Left ventricle myocardium inferior (tissue), 1 donor: ENCODE measurements around the gene SLCO4A1. TPM values are rescaled to one million over a fixed set of nuclear protein-coding genes. Genes with fewer than 3 reads are reported as not detected.

Experiments
- DNase-seq: peaks from one replicate; pipeline ENCODE4 v3.0.0-alpha.2; 2020
- H3K27ac ChIP-seq: fragments of 200-600 bp; replicated peaks from 2 replicates; pipeline ENCODE4 v1.8.0; 2021
- H3K27me3 ChIP-seq: fragments of 200-600 bp; 2 replicates; pipeline ENCODE4 v1.8.0; 2021; ENCODE audit warnings: low read depth
- H3K36me3 ChIP-seq: fragments of 200-600 bp; 2 replicates; pipeline ENCODE4 v1.8.0; 2021
- H3K4me1 ChIP-seq: fragments of 200-600 bp; 2 replicates; pipeline ENCODE4 v1.8.0; 2021
- H3K4me3 ChIP-seq: fragments of 200-600 bp; 2 replicates; pipeline ENCODE4 v1.8.0; 2021; ENCODE audit warnings: mild to moderate bottlenecking, moderate library complexity
- H3K9me3 ChIP-seq: fragments of 200-600 bp; replicated peaks from 2 replicates; pipeline ENCODE4 v1.8.0; 2021
- CTCF ChIP-seq: fragments of 200-600 bp; IDR thresholded peaks from 2 replicates; pipeline ENCODE4 v1.8.0; 2021; ENCODE audit warnings: antibody characterized with exemption, mild to moderate bottlenecking, borderline replicate concordance
- intact Hi-C: fragments of 100-400 bp; cut with micrococcal nuclease; formaldehyde crosslinking; loops from one replicate; pipeline ENCODE4 v1.11.0; 2022
- total RNA-seq: library from RNA; stranded (reverse); fragmentation: NEBNext Ultra II Directional; extraction: Animal tissue kit (Norgen Biotek cat#: 25700); gene quantifications from one replicate; pipeline ENCODE4 v1.2.1, GENCODE V29; 2021
- donor health status: DM: no; HTN: yes; CAD: no; lungs with severe emphysema.

SLCO4A1 gene
- total RNA-seq, 1 donor from 2014 or later: 12.7 TPM

GRCh38 chr20:62596486-62596885 is 45.8 kb upstream of the SLCO4A1 start:
- no peak for DNase-seq

GRCh38 chr20:62596921-62597320 is 45.4 kb upstream of the SLCO4A1 start:
- no peaks in the 10 kb centered on the region for H3K9me3 ChIP-seq
- intact Hi-C loops: no loop called here
- H3K36me3 ChIP-seq: no peaks in the 10 kb centered on the region
- H3K4me1 ChIP-seq: peaks cover 5% of the 10 kb centered on the region
- TF ChIP-seq CTCF: no peak
- DNase-seq: no peak
- H3K4me3 ChIP-seq: no peak overlapping the region
- no peak overlapping the region for H3K27ac ChIP-seq
- H3K27me3 ChIP-seq: peaks cover 87% of the 10 kb centered on the region

More at GRCh38 chr20:62596486-62596885, 45.8 kb upstream of the SLCO4A1 start:
- Histone ChIP-seq H3K36me3 (no peaks in the 10 kb centered on the region), H3K4me1 (peaks cover 5% of the 10 kb centered on the region), H3K27me3 (peaks cover 89% of the 10 kb centered on the region), H3K27ac (no peak overlapping the region), H3K4me3 (no peak overlapping the region), H3K9me3 (no peaks in the 10 kb centered on the region)
- intact Hi-C loops: no loop called here
- no peak for TF ChIP-seq CTCF

- H3K4me3 ChIP-seq: no peak overlapping the region
- H3K27me3 ChIP-seq: peaks cover 86% of the 10 kb centered on the region
Measured at GRCh38 chr20:62597416-62598115, 44.7 kb upstream of the SLCO4A1 start.

GRCh38 chr20:62598761-62599194 is 43.5 kb upstream of the SLCO4A1 start:
- H3K4me3 ChIP-seq: no peak overlapping the region
- intact Hi-C loops: no loop called here
- H3K27ac ChIP-seq: no peak overlapping the region
- DNase-seq: no peak
- no peaks in the 10 kb centered on the region for H3K9me3 ChIP-seq
- H3K27me3 ChIP-seq: peaks cover 91% of the 10 kb centered on the region
- no peaks in the 10 kb centered on the region for H3K36me3 ChIP-seq
- TF ChIP-seq CTCF: no peak
- H3K4me1 ChIP-seq: peaks cover 21% of the 10 kb centered on the region

More at GRCh38 chr20:62597416-62598115, 44.7 kb upstream of the SLCO4A1 start:
- TF ChIP-seq CTCF: no peak
- intact Hi-C loops: no loop called here
- DNase-seq: no peak
- peaks cover 9% of the 10 kb centered on the region for H3K4me1 ChIP-seq
- no peaks in the 10 kb centered on the region for H3K36me3 ChIP-seq
- H3K9me3 ChIP-seq: no peaks in the 10 kb centered on the region
- no peak overlapping the region for H3K27ac ChIP-seq

GRCh38 chr20:62599216-62600110 is 42.8 kb upstream of the SLCO4A1 start:
- intact Hi-C loops: no loop called here
- no peak overlapping the region for H3K27ac ChIP-seq
- H3K4me3 ChIP-seq: no peak overlapping the region
- H3K36me3 ChIP-seq: no peaks in the 10 kb centered on the region
- H3K9me3 ChIP-seq: no peaks in the 10 kb centered on the region
- peaks cover 91% of the 10 kb centered on the region for H3K27me3 ChIP-seq
- peaks cover 28% of the 10 kb centered on the region for H3K4me1 ChIP-seq
- no peak for DNase-seq
- no peak for TF ChIP-seq CTCF
